Measurements from ENCODE around the gene RALGPS1.

GRCh38 chr9:126869368-126869767 lies 45.2 kb upstream of the RALGPS1 start:
- TF ChIP-seq CTCF (IDR thresholded peaks at IDR 0.05) (no peak), HOXA7 (CRISPR knock-in tag; IDR thresholded peaks at IDR 0.05) (no peak), KDM5A (IDR thresholded peaks at IDR 0.05) (no peak), CEBPB (IDR thresholded peaks at IDR 0.05) (no peak), RAD21 (conservative IDR thresholded peaks at IDR 0.05 in 1 of 2, IDR thresholded peaks at IDR 0.05 in 1 of 2) (no peak)
- TF ChIP-seq, protein P1, sequence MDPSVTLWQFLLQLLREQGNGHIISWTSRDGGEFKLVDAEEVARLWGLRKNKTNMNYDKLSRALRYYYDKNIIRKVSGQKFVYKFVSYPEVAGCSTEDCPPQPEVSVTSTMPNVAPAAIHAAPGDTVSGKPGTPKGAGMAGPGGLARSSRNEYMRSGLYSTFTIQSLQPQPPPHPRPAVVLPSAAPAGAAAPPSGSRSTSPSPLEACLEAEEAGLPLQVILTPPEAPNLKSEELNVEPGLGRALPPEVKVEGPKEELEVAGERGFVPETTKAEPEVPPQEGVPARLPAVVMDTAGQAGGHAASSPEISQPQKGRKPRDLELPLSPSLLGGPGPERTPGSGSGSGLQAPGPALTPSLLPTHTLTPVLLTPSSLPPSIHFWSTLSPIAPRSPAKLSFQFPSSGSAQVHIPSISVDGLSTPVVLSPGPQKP (IDR thresholded peaks at IDR 0.05; ENCODE audit: low read depth, low read length): no peak
- TF ChIP-seq, protein P2, sequence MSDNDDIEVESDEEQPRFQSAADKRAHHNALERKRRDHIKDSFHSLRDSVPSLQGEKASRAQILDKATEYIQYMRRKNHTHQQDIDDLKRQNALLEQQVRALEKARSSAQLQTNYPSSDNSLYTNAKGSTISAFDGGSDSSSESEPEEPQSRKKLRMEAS (IDR thresholded peaks at IDR 0.05): no peak
- TF ChIP-seq, protein P3, sequence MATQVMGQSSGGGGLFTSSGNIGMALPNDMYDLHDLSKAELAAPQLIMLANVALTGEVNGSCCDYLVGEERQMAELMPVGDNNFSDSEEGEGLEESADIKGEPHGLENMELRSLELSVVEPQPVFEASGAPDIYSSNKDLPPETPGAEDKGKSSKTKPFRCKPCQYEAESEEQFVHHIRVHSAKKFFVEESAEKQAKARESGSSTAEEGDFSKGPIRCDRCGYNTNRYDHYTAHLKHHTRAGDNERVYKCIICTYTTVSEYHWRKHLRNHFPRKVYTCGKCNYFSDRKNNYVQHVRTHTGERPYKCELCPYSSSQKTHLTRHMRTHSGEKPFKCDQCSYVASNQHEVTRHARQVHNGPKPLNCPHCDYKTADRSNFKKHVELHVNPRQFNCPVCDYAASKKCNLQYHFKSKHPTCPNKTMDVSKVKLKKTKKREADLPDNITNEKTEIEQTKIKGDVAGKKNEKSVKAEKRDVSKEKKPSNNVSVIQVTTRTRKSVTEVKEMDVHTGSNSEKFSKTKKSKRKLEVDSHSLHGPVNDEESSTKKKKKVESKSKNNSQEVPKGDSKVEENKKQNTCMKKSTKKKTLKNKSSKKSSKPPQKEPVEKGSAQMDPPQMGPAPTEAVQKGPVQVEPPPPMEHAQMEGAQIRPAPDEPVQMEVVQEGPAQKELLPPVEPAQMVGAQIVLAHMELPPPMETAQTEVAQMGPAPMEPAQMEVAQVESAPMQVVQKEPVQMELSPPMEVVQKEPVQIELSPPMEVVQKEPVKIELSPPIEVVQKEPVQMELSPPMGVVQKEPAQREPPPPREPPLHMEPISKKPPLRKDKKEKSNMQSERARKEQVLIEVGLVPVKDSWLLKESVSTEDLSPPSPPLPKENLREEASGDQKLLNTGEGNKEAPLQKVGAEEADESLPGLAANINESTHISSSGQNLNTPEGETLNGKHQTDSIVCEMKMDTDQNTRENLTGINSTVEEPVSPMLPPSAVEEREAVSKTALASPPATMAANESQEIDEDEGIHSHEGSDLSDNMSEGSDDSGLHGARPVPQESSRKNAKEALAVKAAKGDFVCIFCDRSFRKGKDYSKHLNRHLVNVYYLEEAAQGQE (IDR thresholded peaks at IDR 0.05): no peak

Data from A549 (cell line).